ENCODE data around the gene NOTCH1. TPM values are rescaled to one million over a fixed set of nuclear protein-coding genes. Genes with fewer than 3 reads are reported as not detected.

NOTCH1 gene
- total RNA-seq, 1 experiment from 2014 or later: 17.7 TPM

DNA sequence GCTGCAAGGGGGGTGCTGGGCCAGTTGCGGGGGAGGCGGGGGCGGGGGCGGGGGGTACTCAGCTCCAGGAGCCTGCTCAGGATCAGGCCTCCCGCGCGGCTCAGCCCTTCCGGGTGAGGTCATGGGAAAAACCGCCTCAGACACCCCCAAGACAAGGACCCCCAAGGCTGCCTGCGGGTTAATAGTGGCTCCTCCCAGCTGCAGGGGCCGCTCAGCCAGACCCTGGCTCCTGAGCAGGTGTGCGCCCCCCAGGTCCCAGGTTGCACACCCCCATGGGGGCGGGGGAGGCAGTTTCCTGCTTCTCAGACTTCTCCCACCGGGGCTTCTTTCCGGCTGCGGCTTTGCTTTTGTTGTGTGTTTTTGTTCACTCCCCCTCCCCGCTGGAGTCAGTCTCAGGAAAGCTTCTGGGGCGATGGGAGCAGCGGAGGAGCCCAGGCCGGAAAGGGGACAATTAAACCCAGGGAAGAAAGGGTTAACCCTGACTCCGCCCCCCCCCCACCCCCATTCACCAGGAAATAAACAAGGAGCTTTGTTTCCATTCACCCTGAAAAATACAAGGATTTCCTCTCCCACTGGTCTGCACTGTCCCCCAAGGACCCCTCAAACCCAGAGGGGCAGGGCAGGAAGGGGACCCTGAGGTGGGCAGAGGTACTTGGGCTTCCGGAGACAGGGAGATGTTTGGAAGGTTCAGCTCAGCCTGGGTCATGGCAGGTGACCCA is 42.3 kb upstream of the NOTCH1 start:
- TF ChIP-seq, protein P1, sequence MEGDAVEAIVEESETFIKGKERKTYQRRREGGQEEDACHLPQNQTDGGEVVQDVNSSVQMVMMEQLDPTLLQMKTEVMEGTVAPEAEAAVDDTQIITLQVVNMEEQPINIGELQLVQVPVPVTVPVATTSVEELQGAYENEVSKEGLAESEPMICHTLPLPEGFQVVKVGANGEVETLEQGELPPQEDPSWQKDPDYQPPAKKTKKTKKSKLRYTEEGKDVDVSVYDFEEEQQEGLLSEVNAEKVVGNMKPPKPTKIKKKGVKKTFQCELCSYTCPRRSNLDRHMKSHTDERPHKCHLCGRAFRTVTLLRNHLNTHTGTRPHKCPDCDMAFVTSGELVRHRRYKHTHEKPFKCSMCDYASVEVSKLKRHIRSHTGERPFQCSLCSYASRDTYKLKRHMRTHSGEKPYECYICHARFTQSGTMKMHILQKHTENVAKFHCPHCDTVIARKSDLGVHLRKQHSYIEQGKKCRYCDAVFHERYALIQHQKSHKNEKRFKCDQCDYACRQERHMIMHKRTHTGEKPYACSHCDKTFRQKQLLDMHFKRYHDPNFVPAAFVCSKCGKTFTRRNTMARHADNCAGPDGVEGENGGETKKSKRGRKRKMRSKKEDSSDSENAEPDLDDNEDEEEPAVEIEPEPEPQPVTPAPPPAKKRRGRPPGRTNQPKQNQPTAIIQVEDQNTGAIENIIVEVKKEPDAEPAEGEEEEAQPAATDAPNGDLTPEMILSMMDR (IDR thresholded peaks at IDR 0.05; ENCODE audit: unreplicated experiment): no peak
- no peaks in the 10 kb centered on the region for H3K9me3 Mint-ChIP-seq (ENCODE audit: low read depth, unreplicated experiment)
- no peak overlapping the region for H3K27ac Mint-ChIP-seq (ENCODE audit: unreplicated experiment)

DNA sequence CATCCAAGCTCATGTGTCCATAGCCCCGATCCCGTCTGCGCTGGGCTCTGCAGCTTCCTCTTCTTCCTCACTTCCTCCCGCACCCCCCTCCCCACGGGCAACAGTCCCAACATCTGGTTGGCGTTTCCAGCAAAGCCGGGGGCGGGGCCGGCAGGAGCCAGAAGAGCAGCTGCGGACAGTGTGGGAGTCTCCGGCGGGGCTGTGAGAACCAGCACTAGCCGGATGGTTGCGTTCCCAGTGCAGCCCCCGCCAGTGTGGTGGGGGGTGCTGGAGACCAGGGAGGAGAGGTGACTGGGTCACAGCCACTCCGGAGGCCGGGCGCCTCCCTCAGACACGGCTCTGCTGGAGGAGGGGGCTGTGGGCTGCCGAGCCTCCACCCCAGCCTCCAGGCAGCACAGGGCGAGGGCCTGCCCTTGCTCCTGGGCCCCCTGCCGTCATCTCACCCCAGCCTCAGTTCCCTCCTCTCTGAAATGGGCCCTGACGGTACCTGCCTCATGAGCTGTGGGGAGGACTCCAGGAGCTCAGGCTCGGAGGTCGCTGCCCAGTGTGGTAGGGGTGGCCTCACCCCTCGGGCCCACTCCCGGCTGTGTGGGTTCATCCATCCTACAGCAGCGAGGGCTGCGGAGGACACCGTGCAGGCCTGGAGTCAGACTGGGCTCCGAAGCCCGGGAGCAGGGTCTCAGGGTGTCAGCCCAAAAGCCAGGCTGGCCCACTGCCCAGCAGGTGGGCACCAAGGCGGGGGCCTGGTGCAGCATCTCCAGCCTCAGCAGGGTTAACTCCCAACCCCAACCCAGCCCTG is 41.5 kb upstream of the NOTCH1 start:
- no peak for DNase-seq
- Mint-ChIP-seq H3K27me3 (ENCODE audit: unreplicated experiment) (peaks cover 29% of the 10 kb centered on the region), H3K4me3 (ENCODE audit: low read depth, unreplicated experiment) (no peak overlapping the region), H3K27ac (ENCODE audit: unreplicated experiment) (no peak overlapping the region), H3K9me3 (ENCODE audit: low read depth, unreplicated experiment) (no peaks in the 10 kb centered on the region), H3K36me3 (ENCODE audit: insufficient read depth, unreplicated experiment) (no peaks in the 10 kb centered on the region), H3K4me1 (ENCODE audit: low read depth, unreplicated experiment) (no peaks in the 10 kb centered on the region)
- TF ChIP-seq, protein P1 (IDR thresholded peaks at IDR 0.05; ENCODE audit: unreplicated experiment): no peak
- intact Hi-C loops (cut with micrococcal nuclease; ENCODE audit: unreplicated experiment): no loop called here
- no TSS peak for BruUV-seq (replicated peaks)
- CTCF ChIA-PET: interaction anchor here (0.5 kb wide), 1 partner anchor 285 kb away, joined by 4 read pairs; no protein-coding TSS in a partner anchor

More for the DNA sequence above, 42.3 kb upstream of the NOTCH1 start:
- Mint-ChIP-seq H3K27me3 (ENCODE audit: unreplicated experiment) (peaks cover 36% of the 10 kb centered on the region), H3K36me3 (ENCODE audit: insufficient read depth, unreplicated experiment) (no peaks in the 10 kb centered on the region), H3K4me3 (ENCODE audit: low read depth, unreplicated experiment) (no peak overlapping the region), H3K4me1 (ENCODE audit: low read depth, unreplicated experiment) (no peaks in the 10 kb centered on the region)
- CTCF ChIA-PET: interaction anchor here (0.5 kb wide), 1 partner anchor 284 kb away, joined by 4 read pairs; no protein-coding TSS in a partner anchor
- no peak for DNase-seq
- intact Hi-C loops (cut with micrococcal nuclease; ENCODE audit: unreplicated experiment): no loop called here
- BruUV-seq (replicated peaks): no TSS peak

DNA sequence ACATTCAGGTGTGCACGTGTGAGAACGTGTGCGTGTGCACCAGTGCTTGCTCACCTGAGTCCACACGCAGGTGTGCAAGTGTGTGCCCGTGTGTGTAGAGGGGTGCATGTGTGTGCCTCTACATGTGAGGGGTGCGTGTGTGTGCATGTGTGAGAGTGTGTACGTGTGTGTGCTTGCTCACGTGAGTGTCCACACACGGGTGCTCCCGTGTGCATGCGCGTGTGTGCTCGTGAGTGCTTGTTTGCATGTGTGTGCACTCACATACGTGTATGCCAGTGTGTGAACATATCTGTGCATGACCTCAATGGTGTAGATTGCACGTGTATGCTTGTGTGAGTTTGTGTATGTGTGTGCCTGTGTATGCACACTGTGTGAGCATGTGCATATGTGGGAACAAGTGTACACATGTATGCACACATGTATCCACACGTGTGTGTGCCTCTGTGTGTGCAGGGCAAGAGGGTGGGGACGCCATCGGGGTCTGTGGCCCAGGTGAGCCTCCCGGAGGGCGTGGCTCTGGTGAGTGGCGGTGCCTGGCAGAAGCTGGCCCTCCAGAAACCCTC is 40.6 kb upstream of the NOTCH1 start:
- no TSS peak for BruUV-seq (replicated peaks)
- no peak for DNase-seq
- TF ChIP-seq, protein P1 (IDR thresholded peaks at IDR 0.05; ENCODE audit: unreplicated experiment): no peak
- H3K27ac Mint-ChIP-seq (ENCODE audit: unreplicated experiment): no peak overlapping the region
- CTCF ChIA-PET: no interaction called here
- no peak overlapping the region for H3K4me3 Mint-ChIP-seq (ENCODE audit: low read depth, unreplicated experiment)
- intact Hi-C loops (cut with micrococcal nuclease; ENCODE audit: unreplicated experiment): no loop called here
- peaks cover 22% of the 10 kb centered on the region for H3K27me3 Mint-ChIP-seq (ENCODE audit: unreplicated experiment)
- no peaks in the 10 kb centered on the region for H3K9me3 Mint-ChIP-seq (ENCODE audit: low read depth, unreplicated experiment)
- no peaks in the 10 kb centered on the region for H3K4me1 Mint-ChIP-seq (ENCODE audit: low read depth, unreplicated experiment)
- no peaks in the 10 kb centered on the region for H3K36me3 Mint-ChIP-seq (ENCODE audit: insufficient read depth, unreplicated experiment)

DNA sequence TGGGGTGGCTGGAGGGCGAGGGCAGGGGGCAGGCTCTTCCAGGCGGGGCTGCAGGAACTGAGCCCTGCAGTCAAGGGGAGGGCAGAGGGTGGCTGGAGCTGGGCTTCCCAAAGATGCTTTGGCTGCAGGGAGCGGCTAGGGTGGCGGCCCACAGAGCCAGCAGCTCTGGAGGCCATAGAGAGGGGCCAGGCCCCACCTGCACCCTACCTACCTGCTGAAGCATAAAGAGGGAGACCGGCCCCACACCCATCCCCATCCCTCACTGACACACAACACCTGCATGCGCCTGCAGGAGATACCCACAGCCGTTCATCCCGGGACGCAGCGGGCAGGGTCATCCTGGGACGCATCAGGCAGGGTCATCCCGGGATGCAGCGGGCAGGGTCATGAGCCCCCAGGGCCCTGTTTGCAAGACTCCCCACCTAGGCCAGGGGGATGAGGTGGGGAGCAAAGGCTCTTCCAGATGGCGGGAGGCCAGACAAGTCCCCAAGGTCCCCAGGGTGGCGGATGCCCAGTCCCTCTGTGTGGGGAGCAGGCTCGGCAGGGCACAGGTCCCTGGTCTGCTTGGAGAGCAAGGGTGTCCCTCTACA is 39.8 kb upstream of the NOTCH1 start:
- intact Hi-C loops (cut with micrococcal nuclease; ENCODE audit: unreplicated experiment): no loop called here
- H3K4me3 Mint-ChIP-seq (ENCODE audit: low read depth, unreplicated experiment): no peak overlapping the region
- no peak overlapping the region for H3K27ac Mint-ChIP-seq (ENCODE audit: unreplicated experiment)
- no TSS peak for BruUV-seq (replicated peaks)
- DNase-seq: no peak
- H3K9me3 Mint-ChIP-seq (ENCODE audit: low read depth, unreplicated experiment): no peaks in the 10 kb centered on the region
- no peaks in the 10 kb centered on the region for H3K36me3 Mint-ChIP-seq (ENCODE audit: insufficient read depth, unreplicated experiment)
- peaks cover 22% of the 10 kb centered on the region for H3K27me3 Mint-ChIP-seq (ENCODE audit: unreplicated experiment)
- TF ChIP-seq, protein P1 (IDR thresholded peaks at IDR 0.05; ENCODE audit: unreplicated experiment): no peak
- CTCF ChIA-PET: no interaction called here
- H3K4me1 Mint-ChIP-seq (ENCODE audit: low read depth, unreplicated experiment): no peaks in the 10 kb centered on the region
